ENCODE data around the gene ADGRV1.

Gene ADGRV1

GRCh38 chr5:91135475-91136248 is 577.1 kb downstream of the ADGRV1 start:
- no peak for DNase-seq (ENCODE audit: low read depth)

DNA sequence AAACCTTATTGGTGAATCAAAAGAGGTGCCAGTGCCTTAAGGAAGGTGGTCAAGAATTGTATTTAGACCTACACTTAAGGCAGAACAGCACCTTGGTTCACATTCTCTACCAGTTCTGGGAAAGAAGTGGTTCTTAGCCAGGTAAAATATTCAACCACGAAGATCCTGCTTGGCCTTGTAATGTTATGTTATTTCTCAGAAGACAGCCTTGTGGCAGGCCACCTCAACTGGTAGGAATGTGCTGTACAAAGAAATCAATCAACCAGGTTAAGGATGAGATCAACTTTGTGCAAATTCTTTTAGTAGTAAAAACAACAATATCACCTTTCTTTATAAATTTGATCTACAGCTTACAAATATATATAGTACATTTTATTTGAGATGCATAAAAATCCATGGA is 577.7 kb downstream of the ADGRV1 start:
- DNase-seq (ENCODE audit: low read depth), result no peak

- DNase-seq (ENCODE audit: low read depth), result no peak
Observed at GRCh38 chr5:91137647-91138046, 579.0 kb downstream of the ADGRV1 start.

DNA sequence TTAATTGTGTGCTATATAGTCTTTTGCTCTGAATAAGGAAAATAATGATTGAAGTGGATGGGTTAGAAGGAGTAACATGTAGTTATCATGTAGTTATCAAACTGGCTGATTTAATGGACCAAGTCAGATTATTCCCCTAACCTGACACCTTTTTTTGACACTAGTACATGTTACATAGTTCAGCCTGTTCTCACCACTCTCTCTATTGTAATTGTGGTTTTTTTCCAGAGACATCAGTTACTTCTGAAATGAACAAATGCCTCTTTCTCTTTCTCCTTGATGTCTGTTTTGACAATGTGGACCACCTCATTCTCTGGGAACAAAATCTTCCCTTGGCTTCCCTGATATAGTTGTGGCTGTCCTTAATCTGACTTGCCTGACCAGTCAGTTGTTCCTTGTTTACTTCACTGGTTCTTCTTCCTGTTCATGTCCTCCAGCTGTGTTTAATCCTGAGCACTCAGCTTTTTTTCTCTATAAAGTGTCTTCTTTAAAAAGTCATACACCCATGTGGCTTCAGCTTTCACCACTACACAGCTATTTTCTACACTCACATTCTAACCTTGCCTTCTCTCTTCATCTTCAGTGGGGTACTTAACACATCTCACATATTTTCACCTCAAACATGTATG is 581.1 kb downstream of the ADGRV1 start:
- DNase-seq (ENCODE audit: low read depth), result no peak

DNA sequence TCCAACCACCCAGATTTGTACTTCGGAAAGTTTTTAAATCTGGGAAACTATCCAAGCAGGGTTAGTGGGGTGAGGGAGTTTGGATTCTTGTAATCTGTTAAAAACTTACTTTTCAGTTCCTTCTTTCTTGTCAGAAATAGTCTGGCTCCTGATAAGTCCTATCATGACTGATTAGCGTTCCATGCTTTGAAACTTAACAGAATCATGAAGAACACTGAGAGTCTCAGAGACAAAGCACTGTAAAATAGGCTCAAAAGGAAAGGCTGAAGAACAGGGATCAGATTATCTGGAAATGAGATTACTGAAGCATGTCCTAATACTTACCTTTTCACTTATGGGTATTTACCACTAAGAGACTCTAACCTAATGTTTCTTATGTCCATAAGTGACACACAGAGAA is 582.1 kb downstream of the ADGRV1 start:
- no peak for DNase-seq (ENCODE audit: low read depth)

DNA sequence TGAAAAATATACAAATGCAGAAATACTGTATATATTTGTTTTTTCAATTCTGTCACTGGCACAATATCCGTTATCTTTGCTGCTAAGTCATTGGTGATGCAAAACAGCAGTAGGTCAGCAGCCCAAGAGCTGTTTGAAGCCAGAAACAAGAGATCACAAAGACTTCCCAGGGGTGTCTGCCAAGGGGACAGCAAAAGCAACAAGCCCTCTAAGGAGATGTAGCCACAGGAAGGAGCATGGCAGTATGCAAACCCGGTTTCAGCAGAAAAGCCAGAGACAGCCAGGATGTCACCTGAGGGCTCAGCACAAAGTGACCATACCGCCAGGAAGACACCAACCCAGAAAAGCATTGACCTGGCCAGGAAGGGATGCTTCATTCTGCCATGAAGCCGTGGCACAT is 583.0 kb downstream of the ADGRV1 start:
- no peak for DNase-seq (ENCODE audit: low read depth)

DNA sequence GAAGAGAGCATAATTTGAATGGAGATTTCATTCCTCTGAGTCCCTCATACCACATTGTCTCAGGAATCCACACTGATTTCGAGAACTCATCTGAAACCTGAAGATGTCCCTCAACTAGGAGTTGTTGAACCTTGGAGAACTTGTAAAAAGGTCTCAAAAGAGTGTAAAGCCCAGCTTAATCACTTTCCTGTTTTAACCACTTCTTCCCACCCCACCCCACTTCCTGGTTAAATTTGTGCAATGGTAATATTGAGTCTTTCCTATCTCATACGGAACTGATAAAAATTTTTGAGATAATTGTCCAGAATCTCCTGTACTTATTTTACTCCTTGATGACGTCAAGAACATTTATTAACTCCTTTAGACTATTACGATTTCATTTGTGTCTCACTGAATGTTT is 583.8 kb downstream of the ADGRV1 start:
- no peak for DNase-seq (ENCODE audit: low read depth)

DNA sequence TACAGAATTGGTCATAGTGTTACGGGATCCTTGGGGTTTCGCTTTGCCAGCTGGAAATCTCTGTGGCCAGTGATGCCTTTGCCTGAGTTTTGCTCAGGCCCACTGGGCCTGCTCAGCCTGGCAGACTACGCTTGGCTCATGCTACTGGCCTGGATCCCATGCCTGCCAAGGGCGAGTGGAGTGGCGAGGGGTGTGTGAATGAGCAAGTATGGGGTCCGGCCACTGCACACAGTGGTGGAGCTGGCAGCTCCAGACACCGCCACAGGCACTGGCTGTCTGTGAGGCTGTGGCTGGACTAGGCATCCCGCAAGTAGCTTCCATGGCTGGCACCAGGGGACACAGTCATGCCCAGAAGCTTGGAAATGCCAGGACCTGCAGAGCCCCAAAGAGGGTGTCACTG is 584.2 kb downstream of the ADGRV1 start:
- DNase-seq (ENCODE audit: low read depth), result no peak

GRCh38 chr5:91143840-91144239 is 585.2 kb downstream of the ADGRV1 start:
- no peak for DNase-seq (ENCODE audit: low read depth)

GRCh38 chr5:91144491-91145332 is 586.1 kb downstream of the ADGRV1 start:
- no peak for DNase-seq (ENCODE audit: low read depth)

DNA sequence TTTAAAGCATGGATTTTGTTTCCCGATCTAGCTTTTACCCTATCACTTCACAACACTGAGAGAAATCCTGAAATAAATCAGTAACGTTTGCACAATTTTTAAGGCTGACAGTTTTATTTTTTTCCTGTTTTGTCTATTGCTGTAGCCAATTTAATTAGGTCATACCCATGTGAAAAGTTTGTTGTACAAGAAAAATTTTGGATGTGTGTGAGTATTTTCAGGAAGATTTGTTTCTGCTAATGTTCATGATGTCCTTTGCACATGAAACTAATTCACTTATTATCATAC is 586.7 kb downstream of the ADGRV1 start:
- DNase-seq (ENCODE audit: low read depth), result no peak

- no peak for DNase-seq (ENCODE audit: low read depth)
Observed at GRCh38 chr5:91146230-91146629, 587.6 kb downstream of the ADGRV1 start.

- no peak for DNase-seq (ENCODE audit: low read depth)
Observed at GRCh38 chr5:91146905-91147600, 588.5 kb downstream of the ADGRV1 start.

DNA sequence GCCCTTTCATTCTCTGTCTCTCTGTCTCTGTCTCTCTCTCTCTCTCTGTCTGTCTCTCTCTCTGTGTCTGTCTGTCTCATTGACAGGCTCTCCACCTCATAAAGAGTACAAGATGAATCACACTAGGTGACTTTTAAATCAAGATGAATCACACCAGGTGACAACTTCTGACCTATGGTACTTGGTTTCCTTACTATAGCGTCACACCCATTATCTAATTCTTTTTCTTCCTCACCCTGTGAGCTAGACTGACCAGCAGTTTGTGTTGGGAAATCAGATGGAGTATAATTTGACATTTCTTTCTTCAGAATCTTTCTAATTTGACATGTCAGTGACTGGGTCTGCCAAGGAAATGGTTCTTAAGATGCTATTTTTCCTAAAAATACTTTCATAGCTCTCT is 591.6 kb downstream of the ADGRV1 start:
- DNase-seq (ENCODE audit: low read depth), result no peak

- no peak for DNase-seq (ENCODE audit: low read depth)
Observed at GRCh38 chr5:91150636-91151035, 592.0 kb downstream of the ADGRV1 start.

GRCh38 chr5:91151947-91152346 is 593.4 kb downstream of the ADGRV1 start:
- peak; percentile 46 for DNase-seq (ENCODE audit: low read depth)

DNA sequence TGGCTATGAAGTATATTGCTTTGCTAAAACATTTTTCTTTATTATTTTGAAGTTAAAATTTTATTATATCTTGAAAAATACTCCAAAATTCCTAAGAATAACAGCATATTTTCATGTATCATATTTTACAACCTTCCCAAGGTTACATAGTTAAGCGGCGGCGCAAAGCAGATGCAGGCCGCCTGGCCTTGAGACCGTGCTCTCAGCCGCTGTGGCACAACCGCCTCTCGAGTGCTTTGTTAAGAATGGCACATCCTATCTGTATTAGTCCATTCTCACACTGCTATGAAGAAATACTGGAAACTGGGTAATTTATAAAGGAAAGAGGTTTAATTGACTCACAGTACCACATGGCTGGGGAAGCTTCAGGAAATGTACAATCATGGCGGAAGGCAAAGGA is 595.7 kb downstream of the ADGRV1 start:
- no peak for DNase-seq (ENCODE audit: low read depth)

GRCh38 chr5:91155274-91155673 is 596.7 kb downstream of the ADGRV1 start:
- no peak for DNase-seq (ENCODE audit: low read depth)

GRCh38 chr5:91156242-91156641 is 597.6 kb downstream of the ADGRV1 start:
- no peak for DNase-seq (ENCODE audit: low read depth)

- DNase-seq (ENCODE audit: low read depth), result no peak
Observed at GRCh38 chr5:91158011-91158410, 599.4 kb downstream of the ADGRV1 start.

DNA sequence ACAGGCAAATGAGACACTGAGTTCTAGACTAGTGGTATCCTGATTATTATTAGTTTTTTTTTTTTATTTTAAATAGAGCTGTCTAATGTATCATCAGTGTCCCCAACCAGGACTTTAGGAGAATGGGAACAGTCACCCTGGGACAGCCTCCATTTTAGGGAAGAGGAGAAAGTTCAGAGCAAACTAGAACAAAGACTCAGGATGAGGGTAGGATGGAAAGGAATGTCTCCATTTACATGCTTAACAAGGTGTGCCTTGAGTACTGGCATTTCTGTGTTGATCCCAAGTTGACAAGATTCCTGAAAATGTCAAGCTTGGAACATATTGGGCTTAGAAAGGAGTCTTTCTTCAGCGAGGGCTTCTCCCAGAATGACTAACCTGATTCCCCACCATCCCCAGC is 601.0 kb downstream of the ADGRV1 start:
- no peak for DNase-seq (ENCODE audit: low read depth)

DNA sequence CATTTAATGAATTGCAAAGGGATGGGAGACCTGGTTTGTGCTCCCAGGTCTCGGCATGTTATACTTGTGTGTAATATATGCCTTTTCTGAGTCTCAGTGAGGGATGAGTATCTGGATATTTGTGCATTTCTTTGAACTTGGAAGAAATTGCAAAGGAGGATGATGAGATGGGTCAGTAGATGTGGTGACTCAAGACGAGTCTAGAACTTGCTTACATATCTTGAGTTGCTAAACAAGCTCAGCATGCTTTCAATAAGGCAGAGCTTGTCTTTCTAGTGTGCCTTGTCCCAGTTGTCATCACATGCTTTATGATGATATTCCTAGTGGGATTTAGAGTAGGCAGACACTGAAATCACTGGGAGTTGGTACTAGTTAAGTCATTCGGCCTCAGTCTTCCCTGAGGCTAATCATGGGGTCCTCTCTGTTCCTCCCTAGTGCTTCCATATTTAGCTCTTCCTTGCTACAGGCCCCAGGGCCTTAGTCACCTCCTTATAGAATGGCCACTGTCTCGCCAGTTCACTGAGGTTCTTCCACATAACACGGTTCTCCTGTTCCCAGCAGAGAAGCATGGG is 602.2 kb downstream of the ADGRV1 start:
- DNase-seq (ENCODE audit: low read depth), result no peak

Data from HS-5 (cell line).